Measurements from ENCODE around the gene POLR3GL. TPM values are rescaled to one million over a fixed set of nuclear protein-coding genes. Genes with fewer than 3 reads are reported as not detected.

Gene POLR3GL
- polyA plus RNA-seq, 1 donor (not counting 4 experiments of a cell fraction or from before 2014, with no cell fraction given) = 14.0 TPM

DNA sequence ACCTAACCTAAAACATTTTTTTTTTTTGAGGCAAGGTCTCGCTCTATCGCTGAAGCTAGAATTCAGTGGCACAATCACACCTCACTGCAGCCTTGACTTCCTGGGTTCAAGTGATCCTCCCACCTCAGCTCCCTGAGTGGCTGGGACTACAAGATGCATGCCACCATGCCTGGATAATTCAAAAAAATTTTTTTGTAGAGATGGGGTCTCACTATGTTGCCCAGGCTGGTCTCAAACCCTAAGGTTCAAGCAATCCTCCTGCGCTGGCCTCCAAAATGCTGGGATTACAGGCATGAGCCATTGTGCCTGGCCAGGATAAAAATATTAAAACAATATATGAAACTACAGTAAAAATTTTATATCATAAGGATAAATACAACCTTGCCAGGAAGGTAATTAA, 11.6 kb upstream of the POLR3GL start:
- H3K36me3 ChIP-seq (ENCODE audit: control insufficient read depth in 2 of 2, extremely low read depth in 1 of 2, insufficient read depth in 2 of 2, low read length in 2 of 2) = no peaks in the 10 kb centered on the region
- peaks cover 12% of the 10 kb centered on the region for H3K79me2 ChIP-seq (ENCODE audit: control insufficient read depth, insufficient read depth, low read length)
- H3K9me1 ChIP-seq (ENCODE audit: control insufficient read depth, extremely low read depth, insufficient read depth, low read length) = no peaks in the 10 kb centered on the region
- H3K9me3 ChIP-seq (ENCODE audit: control insufficient read depth, low read depth, low read length) = no peaks in the 10 kb centered on the region
- no peak overlapping the region for H3K9ac ChIP-seq (ENCODE audit: control insufficient read depth, extremely low read depth, insufficient read depth, low read length)
- H2AFZ ChIP-seq (ENCODE audit: control insufficient read depth, low read length) = no peak overlapping the region
- no peak overlapping the region for H3K4me3 ChIP-seq (ENCODE audit: control insufficient read depth in 2 of 3, extremely low read depth in 1 of 3, insufficient read depth in 2 of 3, low read depth in 1 of 3, low read length in 3 of 3)
- H4K20me1 ChIP-seq (ENCODE audit: control insufficient read depth, extremely low read depth, insufficient read depth, low read length) = no peaks in the 10 kb centered on the region
- H3K27me3 ChIP-seq (ENCODE audit: control insufficient read depth, extremely low read depth, insufficient read depth, low read length) = no peaks in the 10 kb centered on the region
- peaks cover 15% of the 10 kb centered on the region for H3K4me1 ChIP-seq (ENCODE audit: control insufficient read depth, extremely low read depth, insufficient read depth, low read length)
- no peak overlapping the region for H3K27ac ChIP-seq (ENCODE audit: control insufficient read depth, insufficient read depth, low read length)
- dilution Hi-C loops (cut with MboI; ENCODE audit: extremely low pct_ligation_motif_present, low sequenced_read_pairs) = no loop called here
- DNase-seq (ENCODE audit: low read depth, low spot score) (no peak), FAIRE-seq (no peak)
- TF ChIP-seq EZH2 (IDR thresholded peaks at IDR 0.05; ENCODE audit: low read length) = no peak
- TF ChIP-seq, protein P1, sequence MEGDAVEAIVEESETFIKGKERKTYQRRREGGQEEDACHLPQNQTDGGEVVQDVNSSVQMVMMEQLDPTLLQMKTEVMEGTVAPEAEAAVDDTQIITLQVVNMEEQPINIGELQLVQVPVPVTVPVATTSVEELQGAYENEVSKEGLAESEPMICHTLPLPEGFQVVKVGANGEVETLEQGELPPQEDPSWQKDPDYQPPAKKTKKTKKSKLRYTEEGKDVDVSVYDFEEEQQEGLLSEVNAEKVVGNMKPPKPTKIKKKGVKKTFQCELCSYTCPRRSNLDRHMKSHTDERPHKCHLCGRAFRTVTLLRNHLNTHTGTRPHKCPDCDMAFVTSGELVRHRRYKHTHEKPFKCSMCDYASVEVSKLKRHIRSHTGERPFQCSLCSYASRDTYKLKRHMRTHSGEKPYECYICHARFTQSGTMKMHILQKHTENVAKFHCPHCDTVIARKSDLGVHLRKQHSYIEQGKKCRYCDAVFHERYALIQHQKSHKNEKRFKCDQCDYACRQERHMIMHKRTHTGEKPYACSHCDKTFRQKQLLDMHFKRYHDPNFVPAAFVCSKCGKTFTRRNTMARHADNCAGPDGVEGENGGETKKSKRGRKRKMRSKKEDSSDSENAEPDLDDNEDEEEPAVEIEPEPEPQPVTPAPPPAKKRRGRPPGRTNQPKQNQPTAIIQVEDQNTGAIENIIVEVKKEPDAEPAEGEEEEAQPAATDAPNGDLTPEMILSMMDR (optimal IDR thresholded peaks at IDR 0.05 in 1 of 3, IDR thresholded peaks at IDR 0.05 in 1 of 3, conservative IDR thresholded peaks at IDR 0.05 in 1 of 3; ENCODE audit: extremely low read depth in 1 of 3, insufficient read depth in 2 of 3, low read length in 3 of 3) = no peak
- no peak overlapping the region for H3K4me2 ChIP-seq (ENCODE audit: control insufficient read depth, extremely low read depth, insufficient read depth, low read depth, low read length)

DNA sequence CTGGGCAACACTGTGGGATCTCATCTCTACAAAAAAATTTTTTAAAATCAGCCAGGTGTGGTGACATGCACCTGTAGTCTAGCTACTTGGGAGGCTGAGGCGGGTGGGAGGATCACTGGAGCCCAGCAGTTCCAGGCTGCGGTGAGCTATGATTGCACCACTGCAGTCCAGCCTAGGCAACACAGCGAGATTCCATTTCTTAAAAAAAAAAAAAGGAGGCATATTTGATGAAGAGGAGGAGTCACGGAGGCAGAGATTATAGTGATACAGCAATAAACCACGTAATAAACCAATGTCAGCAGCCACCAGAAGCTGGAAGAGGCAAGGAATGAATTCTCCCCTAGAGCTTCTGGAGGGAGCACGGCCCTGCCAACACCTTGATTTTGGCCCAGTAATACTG, 10.6 kb upstream of the POLR3GL start:
- no peaks in the 10 kb centered on the region for H4K20me1 ChIP-seq (ENCODE audit: control insufficient read depth, extremely low read depth, insufficient read depth, low read length)
- H2AFZ ChIP-seq (ENCODE audit: control insufficient read depth, low read length) = no peak overlapping the region
- DNase-seq (ENCODE audit: low read depth, low spot score) (no peak), FAIRE-seq (no peak)
- TF ChIP-seq, protein P1 (optimal IDR thresholded peaks at IDR 0.05 in 1 of 3, IDR thresholded peaks at IDR 0.05 in 1 of 3, conservative IDR thresholded peaks at IDR 0.05 in 1 of 3; ENCODE audit: extremely low read depth in 1 of 3, insufficient read depth in 2 of 3, low read length in 3 of 3) = no peak
- TF ChIP-seq EZH2 (IDR thresholded peaks at IDR 0.05; ENCODE audit: low read length) = no peak
- no peaks in the 10 kb centered on the region for H3K27me3 ChIP-seq (ENCODE audit: control insufficient read depth, extremely low read depth, insufficient read depth, low read length)
- H3K9ac ChIP-seq (ENCODE audit: control insufficient read depth, extremely low read depth, insufficient read depth, low read length) = no peak overlapping the region
- H3K36me3 ChIP-seq (ENCODE audit: control insufficient read depth in 2 of 2, extremely low read depth in 1 of 2, insufficient read depth in 2 of 2, low read length in 2 of 2) = no peaks in the 10 kb centered on the region
- H3K9me3 ChIP-seq (ENCODE audit: control insufficient read depth, low read depth, low read length) = no peaks in the 10 kb centered on the region
- dilution Hi-C loops (cut with MboI; ENCODE audit: extremely low pct_ligation_motif_present, low sequenced_read_pairs) = no loop called here
- H3K9me1 ChIP-seq (ENCODE audit: control insufficient read depth, extremely low read depth, insufficient read depth, low read length) = no peaks in the 10 kb centered on the region
- no peak overlapping the region for H3K4me3 ChIP-seq (ENCODE audit: control insufficient read depth in 2 of 3, extremely low read depth in 1 of 3, insufficient read depth in 2 of 3, low read depth in 1 of 3, low read length in 3 of 3)
- H3K4me1 ChIP-seq (ENCODE audit: control insufficient read depth, extremely low read depth, insufficient read depth, low read length) = peaks cover 20% of the 10 kb centered on the region
- H3K4me2 ChIP-seq (ENCODE audit: control insufficient read depth, extremely low read depth, insufficient read depth, low read depth, low read length) = no peak overlapping the region
- H3K79me2 ChIP-seq (ENCODE audit: control insufficient read depth, insufficient read depth, low read length) = peaks cover 12% of the 10 kb centered on the region
- no peak overlapping the region for H3K27ac ChIP-seq (ENCODE audit: control insufficient read depth, insufficient read depth, low read length)
